Tibial nerve (tissue), 4 donors: ENCODE data around the gene CCR5AS.

ENCODE experiments used
- DNase-seq, 2 donors: peaks; one replicate each; pipeline ENCODE4 v3.0.0-alpha.2; 2019; ENCODE audit warnings: low spot score in 2 of 2
- H3K27ac ChIP-seq, 4 donors: fragments of 200-600 bp; sonication (generic) in 3 of 4; one replicate each; pipeline ENCODE4 v1.5.1; 2017 to 2019; ENCODE audit warnings: mild to moderate bottlenecking in 1 of 4
- H3K27me3 ChIP-seq, 2 donors: fragments of 200-600 bp; sonication (generic) in 1 of 2; one replicate each; pipeline versions ENCODE4 v1.5.1 to v1.6.0; 2017 to 2019
- H3K36me3 ChIP-seq, 3 donors: fragments of 200-600 bp; sonication (generic); one replicate each; pipeline ENCODE4 v1.5.1; 2018 to 2019
- H3K4me1 ChIP-seq, 4 donors: fragments of 200-600 bp; sonication (generic) in 3 of 4; one replicate each; pipeline ENCODE4 v1.5.1; 2017 to 2019
- H3K4me3 ChIP-seq, 4 donors: fragments of 200-600 bp; sonication (generic) in 3 of 4; one replicate each; pipeline ENCODE4 v1.5.1; 2017 to 2019; ENCODE audit warnings: mild to moderate bottlenecking in 1 of 4, moderate library complexity in 1 of 4
- H3K9me3 ChIP-seq, 4 donors: fragments of 200-600 bp; sonication (generic) in 3 of 4; one replicate each; pipeline ENCODE4 v1.5.1; 2017 to 2019
- CTCF ChIP-seq, 5 experiments: fragments of 200-600 bp in 3 of 5; fragments of 450-650 bp in 2 of 5; sonication (generic) in 3 of 5; IDR thresholded peaks; one replicate each; pipeline ENCODE4 v1.5.1; 2016 to 2019; ENCODE audit warnings: antibody characterized with exemption in 5 of 5, mild to moderate bottlenecking in 3 of 5, moderate library complexity in 2 of 5
- EP300 ChIP-seq, 2 donors: sonication (generic); formaldehyde crosslinking; IDR thresholded peaks; one replicate each; pipeline ENCODE4 v1.6.1; 2017; ENCODE audit warnings: antibody characterized with exemption in 2 of 2, mild to moderate bottlenecking in 1 of 2
- POLR2A ChIP-seq, 2 donors: fragments of 450-650 bp; IDR thresholded peaks; one replicate each; pipeline ENCODE4 v1.6.1; 2017; ENCODE audit warnings: antibody characterized with exemption in 2 of 2, mild to moderate bottlenecking in 2 of 2, moderate library complexity in 2 of 2
- WGBS, 2 donors: methylation state at CpG; one replicate each; pipeline ENCODE4 v1.1.5; 2018; 5-methylcytosine and 5-hydroxymethylcytosine counted together

CCR5AS gene

GRCh38 chr3:46401579-46401978, 5.3 kb downstream of the CCR5AS start:
- no peak overlapping the region for H3K27ac ChIP-seq
- H3K36me3 ChIP-seq = no peaks in the 10 kb centered on the region
- WGBS, 2 donors = 84 to 95% methylated on average over 2 of the region's 2 CpGs
- H3K9me3 ChIP-seq = no peaks in the 10 kb centered on the region
- no peak for TF ChIP-seq EP300 (IDR thresholded peaks at IDR 0.05)
- TF ChIP-seq POLR2A (IDR thresholded peaks at IDR 0.05) = no peak
- no peak for TF ChIP-seq CTCF (IDR thresholded peaks at IDR 0.05)
- no peak for DNase-seq
- no peak overlapping the region for H3K4me3 ChIP-seq
- no peaks in the 10 kb centered on the region for H3K27me3 ChIP-seq
- H3K4me1 ChIP-seq = peaks cover 0 to 19% (median 5%) of the 10 kb centered on the region in 4 donors

- H3K9me3 ChIP-seq = no peaks in the 10 kb centered on the region
- H3K27ac ChIP-seq = no peak overlapping the region
- H3K27me3 ChIP-seq = no peaks in the 10 kb centered on the region
- 79 to 87% methylated on average over 5 of the region's 5 CpGs for whole genome bisulfite sequencing, 2 donors
- H3K4me3 ChIP-seq = no peak overlapping the region
- no peaks in the 10 kb centered on the region for H3K36me3 ChIP-seq
- peaks cover 0 to 12% (median 4%) of the 10 kb centered on the region in 4 donors for H3K4me1 ChIP-seq
- TF ChIP-seq EP300 (IDR thresholded peaks at IDR 0.05) (no peak), CTCF (IDR thresholded peaks at IDR 0.05) (no peak), POLR2A (IDR thresholded peaks at IDR 0.05) (no peak)
- no peak for DNase-seq
Observed at GRCh38 chr3:46400846-46401245, 6.0 kb downstream of the CCR5AS start.

- TF ChIP-seq EP300 (IDR thresholded peaks at IDR 0.05) (no peak), CTCF (IDR thresholded peaks at IDR 0.05) (no peak), POLR2A (IDR thresholded peaks at IDR 0.05) (no peak)
- Histone ChIP-seq H3K36me3 (no peaks in the 10 kb centered on the region), H3K4me3 (no peak overlapping the region), H3K27me3 (no peaks in the 10 kb centered on the region), H3K4me1 (peaks cover 0 to 5% (median 4%) of the 10 kb centered on the region in 4 donors), H3K27ac (no peak overlapping the region), H3K9me3 (no peaks in the 10 kb centered on the region)
- 79 to 81% methylated on average over 8 of the region's 8 CpGs for WGBS, 2 donors
- DNase-seq = no peak
Observed at GRCh38 chr3:46400000-46400734, 6.7 kb downstream of the CCR5AS start.

GRCh38 chr3:46399557-46399956, 7.3 kb downstream of the CCR5AS start:
- H3K27ac ChIP-seq = no peak overlapping the region
- no peak overlapping the region for H3K4me3 ChIP-seq
- peaks cover 0 to 3% (median 0%) of the 10 kb centered on the region in 4 donors for H3K4me1 ChIP-seq
- TF ChIP-seq EP300 (IDR thresholded peaks at IDR 0.05) = no peak
- TF ChIP-seq CTCF (IDR thresholded peaks at IDR 0.05) = no peak
- no peak for TF ChIP-seq POLR2A (IDR thresholded peaks at IDR 0.05)
- no peaks in the 10 kb centered on the region for H3K9me3 ChIP-seq
- WGBS, 2 donors = 46 to 52% methylated on average over 2 of the region's 2 CpGs
- no peaks in the 10 kb centered on the region for H3K36me3 ChIP-seq
- DNase-seq = no peak
- H3K27me3 ChIP-seq = no peaks in the 10 kb centered on the region

- Histone ChIP-seq H3K4me3 (no peak overlapping the region), H3K9me3 (no peaks in the 10 kb centered on the region), H3K27me3 (no peaks in the 10 kb centered on the region), H3K27ac (no peak overlapping the region), H3K36me3 (no peaks in the 10 kb centered on the region), H3K4me1 (peaks cover 0 to 3% (median 0%) of the 10 kb centered on the region in 4 donors)
- no peak for TF ChIP-seq CTCF (IDR thresholded peaks at IDR 0.05)
- no peak for TF ChIP-seq POLR2A (IDR thresholded peaks at IDR 0.05)
- TF ChIP-seq EP300 (IDR thresholded peaks at IDR 0.05) = no peak
- DNase-seq = no peak
- 68 to 70% methylated on average over 2 of the region's 2 CpGs for WGBS, 2 donors
Observed at GRCh38 chr3:46399098-46399497, 7.8 kb downstream of the CCR5AS start.
